GM12874 (cell line): Measurements from ENCODE around the gene QSER1.

Source experiments
- TF ChIP-seq, protein P1 (sequence below): IDR thresholded peaks from 2 replicates; pipeline ENCODE4 v1.5.1; 2011; ENCODE audit warnings: low read depth, mild to moderate bottlenecking, control low read depth, low read length, moderate library complexity; ENCODE audit not compliant: insufficient read depth

The QSER1 gene

GRCh38 chr11:32892355-32893092 lies at the start of gene QSER1:
Gene QSER1 (plus strand): TSS chr11:32892811. CDS start chr11:32893126, 315 bp downstream.
- TF ChIP-seq, protein P1, sequence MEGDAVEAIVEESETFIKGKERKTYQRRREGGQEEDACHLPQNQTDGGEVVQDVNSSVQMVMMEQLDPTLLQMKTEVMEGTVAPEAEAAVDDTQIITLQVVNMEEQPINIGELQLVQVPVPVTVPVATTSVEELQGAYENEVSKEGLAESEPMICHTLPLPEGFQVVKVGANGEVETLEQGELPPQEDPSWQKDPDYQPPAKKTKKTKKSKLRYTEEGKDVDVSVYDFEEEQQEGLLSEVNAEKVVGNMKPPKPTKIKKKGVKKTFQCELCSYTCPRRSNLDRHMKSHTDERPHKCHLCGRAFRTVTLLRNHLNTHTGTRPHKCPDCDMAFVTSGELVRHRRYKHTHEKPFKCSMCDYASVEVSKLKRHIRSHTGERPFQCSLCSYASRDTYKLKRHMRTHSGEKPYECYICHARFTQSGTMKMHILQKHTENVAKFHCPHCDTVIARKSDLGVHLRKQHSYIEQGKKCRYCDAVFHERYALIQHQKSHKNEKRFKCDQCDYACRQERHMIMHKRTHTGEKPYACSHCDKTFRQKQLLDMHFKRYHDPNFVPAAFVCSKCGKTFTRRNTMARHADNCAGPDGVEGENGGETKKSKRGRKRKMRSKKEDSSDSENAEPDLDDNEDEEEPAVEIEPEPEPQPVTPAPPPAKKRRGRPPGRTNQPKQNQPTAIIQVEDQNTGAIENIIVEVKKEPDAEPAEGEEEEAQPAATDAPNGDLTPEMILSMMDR, result no peak

DNA sequence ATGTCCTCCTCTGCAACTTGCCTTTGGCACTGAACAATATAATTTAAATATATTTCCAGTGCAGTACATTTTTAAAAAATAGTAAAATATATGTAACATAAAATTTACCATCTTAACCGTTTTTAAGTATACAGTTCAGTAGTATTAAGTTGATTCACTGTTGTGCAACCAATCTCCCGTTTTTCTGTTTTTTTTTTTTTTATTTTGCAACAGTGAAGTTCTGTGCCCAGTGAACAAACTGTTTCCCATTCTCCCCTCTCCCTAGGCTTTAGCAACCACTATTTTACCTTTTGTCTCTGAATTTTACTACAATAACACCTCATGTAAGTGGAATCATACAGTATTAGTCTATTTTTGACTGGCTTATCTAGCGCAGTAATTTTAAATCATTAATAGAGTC lies 49.1 kb upstream of the QSER1 start:
- TF ChIP-seq, protein P1, result no peak

DNA sequence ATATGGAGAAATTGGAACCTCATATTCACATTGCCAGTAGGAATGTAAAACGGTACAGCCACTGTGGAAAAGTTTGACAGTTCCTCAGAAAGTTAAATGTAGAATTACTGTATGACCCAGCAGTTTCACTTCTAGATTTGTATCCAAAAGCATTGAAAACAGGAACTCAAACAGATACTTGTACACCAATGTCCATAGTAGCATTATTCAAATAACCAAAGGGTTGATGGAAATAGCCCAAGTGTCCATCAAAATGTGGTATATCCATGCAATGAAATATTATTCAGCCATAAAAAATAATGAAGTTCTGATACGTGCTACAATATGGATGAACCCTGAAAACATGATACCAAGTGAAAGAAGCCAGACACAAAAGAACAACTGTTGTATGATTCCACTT lies 45.1 kb upstream of the QSER1 start:
- TF ChIP-seq, protein P1, result no peak

DNA sequence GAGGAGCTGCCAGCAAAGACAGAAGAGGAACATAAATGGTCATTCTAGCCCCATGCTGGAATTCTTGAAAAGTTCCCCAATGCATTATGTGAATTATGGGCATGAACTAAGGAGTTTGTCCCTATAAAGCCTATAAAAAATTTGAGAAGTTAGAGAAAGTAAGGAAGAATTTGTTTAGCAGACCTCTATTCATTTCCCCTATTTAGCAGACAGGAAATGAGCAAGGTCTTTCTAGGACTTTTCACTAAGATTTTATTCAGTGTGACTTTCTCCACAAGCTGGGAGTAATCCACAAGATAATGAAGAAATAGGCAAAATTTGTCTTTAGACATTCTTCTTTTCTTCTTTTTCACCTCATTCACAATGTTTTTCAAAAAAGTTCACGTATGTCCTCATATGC lies 42.9 kb upstream of the QSER1 start:
- TF ChIP-seq, protein P1, result no peak

- TF ChIP-seq, protein P1, result no peak
Observed at GRCh38 chr11:32851251-32851650, 41.4 kb upstream of the QSER1 start.

- TF ChIP-seq, protein P1, result no peak
Observed at GRCh38 chr11:32852207-32852606, 40.4 kb upstream of the QSER1 start.

DNA sequence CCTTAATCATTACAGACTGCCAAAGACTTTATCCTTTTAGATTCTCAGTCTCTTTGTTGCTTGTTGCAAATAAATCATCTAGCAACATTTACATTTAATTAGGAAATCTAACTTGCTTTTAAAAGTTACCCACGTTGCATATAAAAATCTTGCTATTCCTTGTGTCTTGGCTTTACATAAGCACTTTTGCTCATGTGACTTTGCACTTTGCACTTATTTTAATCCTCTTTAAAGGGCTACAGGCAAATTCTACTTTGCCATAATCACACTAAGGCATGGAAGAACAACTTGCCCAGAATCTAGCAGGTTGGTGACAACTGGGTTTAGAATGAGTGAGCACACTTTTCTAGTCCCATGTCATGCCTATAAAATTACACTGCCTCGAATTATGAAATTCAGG lies 37.0 kb upstream of the QSER1 start:
- TF ChIP-seq, protein P1, result no peak
